Kidney capillary endothelial cell (primary cell): Measurements from ENCODE around the gene RAP1A.

Experiments used
- DNase-seq: peaks from one replicate; pipeline ENCODE4 v3.0.0-alpha.2; 2018; ENCODE audit warnings: low spot score

Gene RAP1A

DNA sequence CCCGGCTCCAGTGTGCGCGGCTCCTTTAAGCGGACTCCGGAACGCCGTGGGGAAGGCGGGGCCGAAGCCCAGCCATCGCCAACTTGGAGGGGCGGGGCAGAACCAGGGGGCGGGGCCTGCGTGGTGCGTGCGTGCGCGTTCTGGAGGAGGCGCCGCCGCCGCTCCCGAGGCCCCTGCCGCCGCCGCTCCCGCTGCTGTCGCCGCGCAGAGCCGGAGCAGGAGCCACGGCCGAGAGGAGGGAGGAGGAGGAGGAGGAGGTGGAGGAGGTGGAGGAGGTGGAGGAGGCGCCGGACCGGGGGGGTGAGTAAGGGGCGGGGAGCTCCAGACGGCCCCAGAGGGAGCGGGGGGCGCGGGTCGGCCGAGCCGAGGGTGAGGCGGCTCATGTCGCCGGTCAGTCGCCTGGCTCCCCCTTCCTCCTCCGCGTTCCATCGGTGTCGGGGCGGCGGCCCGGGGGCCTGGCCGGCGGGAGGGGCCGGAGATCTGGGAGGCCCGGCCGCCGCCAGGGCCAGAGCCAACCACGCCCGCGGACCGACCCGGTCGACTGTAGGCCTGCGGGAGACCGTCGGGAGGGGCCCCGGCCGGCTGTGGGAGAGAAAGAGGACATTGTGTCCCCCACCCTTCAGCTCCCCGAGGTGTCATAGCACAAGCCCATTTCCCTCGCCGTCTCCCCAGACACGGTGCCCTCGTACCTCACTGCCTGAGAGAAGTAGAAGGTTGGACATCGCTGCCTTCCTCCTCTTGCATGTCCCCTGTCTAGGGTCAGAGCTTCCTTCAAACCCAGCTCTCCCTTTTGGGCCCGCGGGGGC, at the start of gene RAP1A:
TSS of gene RAP1A (plus strand) at position 155 of the 806 bp plus-strand sequence. CDS start 71,572 bp downstream, outside the sequence.
- peak; percentile 91 for DNase-seq

DNA sequence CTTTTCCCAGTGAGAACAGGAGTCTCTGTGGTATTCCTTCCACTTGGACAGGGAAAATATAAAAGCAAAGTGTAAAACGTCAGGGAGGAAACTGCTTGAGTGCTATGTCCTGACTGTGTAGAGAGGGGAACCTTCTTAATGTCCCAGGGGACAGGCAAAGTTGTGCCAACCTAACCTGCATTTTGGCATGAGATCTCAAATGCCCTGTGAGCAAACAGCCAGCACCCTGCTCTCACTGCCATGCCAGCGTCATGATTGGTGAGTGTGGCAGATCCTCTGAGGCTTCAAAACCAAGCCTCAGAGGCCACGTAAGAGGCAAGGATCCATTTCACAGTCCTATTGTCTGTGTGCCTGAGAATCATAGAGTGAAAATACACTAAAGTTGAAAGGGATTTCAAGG, 49.7 kb upstream of the RAP1A start:
- no peak for DNase-seq

DNA sequence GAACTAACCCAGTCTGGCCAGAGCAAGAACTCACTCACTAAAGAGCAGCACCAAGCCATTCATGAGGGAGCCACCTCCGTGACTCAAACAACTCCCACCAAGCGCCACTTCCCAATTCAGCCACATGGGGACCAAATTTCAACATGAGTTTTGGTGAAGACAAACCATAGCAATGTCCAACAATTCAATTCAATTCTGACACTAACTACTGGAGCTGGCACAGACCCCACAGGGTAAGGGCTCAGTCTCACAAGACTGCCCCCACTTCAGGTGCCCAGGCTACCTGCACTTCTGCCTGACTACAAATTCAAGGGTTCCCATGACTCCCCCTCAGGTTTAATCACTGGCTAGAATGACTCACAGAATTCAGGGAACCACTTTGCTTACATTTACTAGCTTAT, 48.8 kb upstream of the RAP1A start:
- no peak for DNase-seq

DNA sequence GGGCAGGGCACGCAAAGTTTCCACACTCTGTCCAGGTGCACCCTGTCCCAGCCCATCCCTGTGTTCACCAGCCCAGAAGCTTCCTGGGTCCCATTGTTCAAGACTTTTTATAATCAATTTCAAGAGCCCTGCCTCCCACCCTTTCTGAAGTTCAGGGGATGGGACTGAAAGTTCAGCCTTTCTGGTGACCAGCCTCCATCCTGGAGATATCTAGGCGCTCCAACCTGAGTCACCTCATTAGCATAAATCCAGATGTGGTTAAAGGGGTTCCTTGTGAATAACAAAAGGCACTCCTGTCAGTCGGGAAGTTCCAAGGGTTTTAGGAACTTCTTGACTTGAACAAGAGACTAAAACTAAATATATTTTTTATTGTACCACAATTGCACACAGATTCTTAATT, 48.4 kb upstream of the RAP1A start:
- DNase-seq = no peak

DNA sequence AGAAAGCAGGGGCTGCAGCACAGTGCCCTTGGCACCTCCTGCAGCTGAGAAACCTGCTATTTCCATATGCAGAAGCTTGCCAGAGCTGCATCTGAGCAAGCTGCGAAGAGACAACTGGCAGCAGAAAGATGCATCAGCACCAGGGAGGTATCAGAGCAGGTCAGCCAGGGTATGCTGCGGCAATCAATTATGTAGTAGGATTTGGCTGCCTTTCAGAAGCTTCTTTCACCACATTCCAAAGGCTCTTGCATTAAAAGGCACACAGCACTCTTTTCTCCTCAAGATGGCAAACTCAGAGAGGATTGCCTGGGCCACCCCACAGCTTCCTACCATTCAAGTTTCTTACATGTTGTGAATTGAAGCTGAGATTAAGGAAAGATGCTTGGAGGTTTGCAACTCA, 47.6 kb upstream of the RAP1A start:
- no peak for DNase-seq

DNA sequence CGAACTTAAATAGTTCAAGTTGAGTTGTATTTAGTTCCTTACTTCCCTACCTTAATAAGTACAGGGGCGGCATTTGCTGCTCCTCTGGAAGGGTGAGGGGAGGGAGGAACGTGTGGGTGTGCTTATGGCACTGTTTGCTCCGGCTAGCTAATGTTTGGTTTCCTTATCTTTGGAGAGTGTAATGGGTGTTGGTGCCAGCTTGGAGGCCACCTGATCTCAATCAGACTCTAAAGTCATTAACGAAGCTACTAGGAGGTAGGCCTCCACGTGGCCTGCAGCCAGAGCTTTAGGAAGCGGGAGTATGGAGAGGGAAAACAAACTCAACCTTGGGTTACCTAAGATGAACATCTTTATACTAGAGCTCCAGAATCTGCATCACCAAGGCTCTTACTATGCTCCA, 43.0 kb upstream of the RAP1A start:
- no peak for DNase-seq

DNA sequence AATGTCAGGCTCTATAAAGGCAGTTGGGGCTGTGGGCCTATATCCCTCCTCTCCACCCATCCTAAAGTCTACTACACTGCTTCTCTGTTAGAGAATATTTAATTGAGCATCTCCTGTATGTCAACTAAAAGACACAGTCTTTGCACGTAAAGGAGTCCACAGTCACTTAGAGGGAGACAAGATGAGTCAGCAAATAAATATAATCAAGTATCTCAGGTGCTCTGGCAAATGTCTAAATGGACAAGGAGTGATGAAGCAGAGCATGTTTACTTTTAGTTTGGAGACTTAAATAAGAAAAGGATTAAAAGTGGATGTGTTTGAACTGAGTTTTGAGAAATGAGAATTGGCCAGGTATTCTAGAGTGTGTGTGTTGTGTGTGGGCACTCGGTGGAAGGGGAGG, 41.8 kb upstream of the RAP1A start:
- DNase-seq = no peak

DNA sequence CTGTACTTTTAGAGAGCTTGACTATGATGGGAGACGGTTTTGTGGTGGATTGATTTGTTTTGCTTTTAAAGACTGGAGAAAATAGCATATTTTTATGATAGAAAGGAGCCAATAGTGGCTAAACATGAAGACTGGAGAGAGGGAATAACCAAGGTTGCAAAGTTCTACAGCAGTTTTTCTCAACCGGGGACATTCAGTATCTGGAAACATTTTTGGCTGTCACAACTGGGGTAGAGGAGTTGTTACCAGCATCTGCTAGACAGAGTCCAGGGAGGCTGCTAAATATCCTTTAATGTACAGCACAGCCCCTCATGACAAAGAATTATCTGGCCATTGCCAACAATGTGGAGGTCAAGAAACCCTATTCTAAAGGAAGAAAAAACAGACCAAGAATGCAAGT, 38.4 kb upstream of the RAP1A start:
- no peak for DNase-seq

DNA sequence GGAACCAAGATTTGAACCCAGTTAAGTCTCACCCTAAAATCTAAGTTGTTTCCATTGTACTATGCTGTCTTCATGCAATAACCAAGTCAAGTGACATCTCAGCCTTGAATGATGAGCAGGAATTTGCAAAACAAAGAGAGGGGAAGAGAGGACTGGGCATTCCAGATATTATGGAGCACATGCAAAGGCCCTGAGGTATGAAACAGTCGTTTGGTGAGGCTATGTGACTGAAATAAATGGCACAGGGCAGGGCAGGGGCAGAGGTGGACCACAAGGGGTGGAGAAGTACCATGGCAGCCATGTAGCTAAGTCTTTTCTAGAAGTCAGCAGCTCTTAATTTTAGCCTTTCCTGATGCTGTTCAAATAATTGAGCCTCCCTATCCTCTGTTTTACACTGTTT, 37.6 kb upstream of the RAP1A start:
- DNase-seq = no peak

DNA sequence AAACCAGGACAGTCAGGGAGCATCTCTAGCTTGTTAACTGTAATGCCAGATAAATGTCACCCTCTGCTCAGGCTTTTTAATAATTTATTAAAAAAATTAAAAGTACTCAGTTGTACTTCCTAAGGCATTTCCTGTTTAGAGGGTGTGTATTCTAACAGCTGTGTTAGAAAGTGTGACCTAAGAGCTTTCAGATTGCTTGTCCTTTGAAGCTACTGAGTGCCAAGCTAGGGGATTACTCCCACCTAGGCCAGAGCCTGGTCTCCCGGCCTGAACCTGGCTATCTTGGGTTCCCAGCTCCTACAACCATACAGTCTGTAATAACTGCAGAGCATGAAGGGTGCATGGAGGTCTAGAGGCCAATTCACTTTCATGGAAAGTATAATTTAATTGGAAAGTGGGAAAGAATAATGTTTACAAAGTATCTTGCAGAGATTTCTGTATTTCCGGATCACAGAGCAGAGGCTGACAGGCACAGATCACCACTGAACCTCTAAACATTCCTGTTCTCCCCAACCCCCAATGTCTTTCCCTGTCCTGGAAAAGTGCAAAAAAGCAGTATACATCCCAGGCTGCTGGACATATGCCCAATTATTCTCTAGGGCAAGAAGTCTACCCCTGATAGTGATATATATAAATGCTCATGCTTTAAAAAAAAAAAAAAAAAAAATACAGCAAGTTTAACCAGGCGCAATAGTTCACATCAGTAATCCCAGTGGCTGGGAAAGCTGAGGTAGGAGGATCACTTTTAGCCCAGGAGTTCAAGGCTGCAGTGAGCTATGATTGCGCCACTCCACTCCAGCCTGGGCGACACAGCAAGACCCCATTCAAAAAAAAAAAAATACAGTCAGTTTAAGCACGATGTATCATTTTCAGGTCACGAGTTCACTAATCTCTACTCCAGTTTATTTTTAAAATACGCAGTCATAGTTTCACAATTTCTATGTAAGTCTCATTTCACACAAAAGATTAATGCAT, 36.7 kb upstream of the RAP1A start:
- peak; percentile 24 for DNase-seq

DNA sequence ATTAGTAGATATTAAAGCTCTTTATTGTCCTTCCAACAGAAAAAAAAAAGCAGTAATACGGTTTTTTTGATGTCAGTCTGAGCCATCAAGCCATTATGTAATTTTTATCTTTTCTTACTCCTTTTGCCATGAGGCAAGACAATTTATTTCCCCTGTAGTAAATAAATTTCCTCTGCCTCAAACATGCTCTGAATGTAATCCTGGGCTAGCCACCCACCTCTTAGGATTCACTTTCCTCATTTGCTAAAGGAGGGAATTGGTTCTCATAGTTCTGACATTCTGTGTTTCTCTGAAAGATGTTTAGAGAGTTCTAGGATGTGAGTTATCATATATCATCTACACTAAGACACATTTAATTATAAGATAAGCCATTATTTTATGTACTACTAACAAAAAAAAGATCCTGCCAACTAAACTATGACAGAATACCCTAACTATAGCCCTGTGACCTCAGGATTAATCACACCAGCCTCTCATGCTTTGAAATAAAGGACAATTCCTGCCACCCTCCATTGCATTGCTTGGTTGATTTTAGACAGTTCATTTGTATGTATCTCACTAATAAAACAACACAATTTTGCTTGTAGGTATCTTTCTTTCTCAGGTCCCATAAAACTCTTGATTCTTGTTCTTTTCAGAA, 34.0 kb upstream of the RAP1A start:
- DNase-seq = peak; percentile 64

DNA sequence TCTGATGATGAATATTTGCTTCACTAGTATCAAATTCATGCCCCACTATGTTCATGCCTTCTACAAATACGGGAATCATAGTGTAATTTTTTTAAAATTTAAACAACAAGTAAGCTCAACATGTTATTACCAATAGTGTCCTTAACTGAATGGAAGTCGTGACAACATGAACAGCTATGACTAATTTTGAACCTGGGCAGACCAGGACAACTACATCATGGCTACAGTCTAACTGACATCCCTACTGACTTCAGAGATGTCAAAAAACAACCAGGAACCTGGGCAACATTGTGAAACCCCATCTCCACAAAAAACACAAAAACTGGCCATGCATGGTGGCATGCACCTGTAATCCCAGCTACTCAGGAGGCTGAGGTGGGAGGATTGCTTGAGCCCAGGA, 33.5 kb upstream of the RAP1A start:
- DNase-seq = no peak

DNA sequence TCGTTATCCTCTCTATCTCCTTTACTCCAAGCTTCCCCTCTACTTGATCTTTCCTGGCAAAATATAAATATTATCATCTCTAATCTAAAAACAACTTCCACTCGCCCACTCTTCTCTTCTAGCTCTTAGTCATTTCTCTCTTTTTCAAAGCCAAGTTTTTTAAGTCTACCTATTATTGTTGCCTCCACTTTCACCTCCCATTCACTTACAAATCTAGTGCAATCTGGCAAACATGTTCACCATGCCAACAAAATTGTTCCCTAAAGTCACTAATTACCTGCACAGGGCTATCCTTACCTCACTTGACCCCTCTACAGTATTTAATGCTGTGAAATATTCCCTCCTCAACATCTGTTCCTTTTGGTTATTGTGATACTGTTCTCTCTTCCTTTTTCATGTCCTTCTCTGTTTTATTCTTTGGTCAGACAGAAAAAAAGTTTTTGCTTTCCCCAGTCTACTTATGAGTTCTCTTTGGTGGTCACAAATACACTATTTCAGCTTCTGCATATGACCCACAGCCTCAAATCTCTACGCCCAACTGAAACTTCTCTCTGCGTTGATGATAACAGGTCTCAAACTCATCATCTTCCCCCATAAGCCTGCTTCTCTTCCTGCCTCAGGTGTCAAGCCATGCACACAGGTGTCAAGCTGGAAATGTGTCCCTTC, 31.9 kb upstream of the RAP1A start:
- DNase-seq = no peak

DNA sequence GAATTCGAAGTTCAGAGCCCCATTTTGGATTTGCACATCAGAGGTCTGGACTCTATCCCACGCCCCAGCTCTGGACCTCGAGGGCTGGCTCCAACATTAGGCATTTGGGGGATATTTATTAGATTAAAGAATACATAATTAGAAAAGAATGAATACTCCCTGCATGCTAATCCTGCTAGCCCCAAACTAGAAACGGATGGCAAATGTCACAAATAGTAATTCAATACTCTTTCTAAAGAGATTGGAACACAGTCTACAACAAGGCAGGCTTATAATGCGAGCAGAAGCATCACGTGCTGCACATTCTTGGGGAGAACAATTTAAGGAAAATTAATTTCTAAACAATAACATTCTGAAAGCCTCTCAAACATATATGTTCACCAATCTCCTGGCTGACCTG, 27.7 kb upstream of the RAP1A start:
- DNase-seq = no peak

DNA sequence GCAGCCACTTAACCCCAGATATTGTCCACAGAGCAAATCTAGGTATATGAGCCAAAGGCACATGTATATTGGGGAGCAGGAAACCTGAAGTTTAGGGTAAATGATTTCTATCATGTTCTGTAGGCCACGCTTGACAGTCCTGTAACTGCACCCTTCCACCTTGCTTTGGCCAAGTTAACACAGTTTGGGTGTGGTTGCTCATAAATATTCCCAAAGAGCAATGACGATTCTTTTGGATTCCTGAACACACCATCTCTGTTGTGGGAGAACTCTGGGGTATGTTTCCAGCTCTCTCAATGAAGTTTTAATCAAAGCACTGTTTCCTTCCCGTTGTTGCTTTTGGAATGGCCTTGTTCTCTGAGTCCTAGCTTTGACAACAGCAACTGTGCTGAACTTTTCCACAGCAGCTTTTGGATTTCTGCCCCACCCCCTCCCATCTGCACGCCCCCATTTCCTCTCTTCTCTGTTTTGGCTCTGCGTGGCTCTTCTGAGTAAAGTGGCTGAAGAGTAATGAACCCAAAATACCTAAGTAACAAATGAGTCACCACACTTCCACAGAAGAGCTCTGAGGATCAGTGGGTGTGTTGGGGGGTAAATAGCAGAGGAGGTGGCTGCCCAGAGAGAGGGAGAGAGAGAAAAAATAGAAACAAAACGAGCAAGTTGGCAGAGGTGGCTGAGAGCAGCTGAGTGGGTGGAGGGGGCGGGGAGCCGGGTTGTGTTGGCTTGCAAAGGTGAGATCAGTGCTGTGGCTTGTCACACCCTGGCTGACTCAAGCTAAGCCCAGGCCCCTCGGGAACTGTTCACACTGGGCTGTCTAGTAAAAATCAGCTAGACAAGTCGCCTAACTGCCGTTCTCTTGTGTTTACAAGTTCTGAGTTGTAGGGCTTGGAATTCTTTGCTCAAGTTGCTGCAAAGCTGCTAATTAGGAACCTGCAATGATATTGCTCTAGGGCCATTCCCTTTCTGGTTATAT, 26.9 kb upstream of the RAP1A start:
- peak; percentile 77 for DNase-seq

DNA sequence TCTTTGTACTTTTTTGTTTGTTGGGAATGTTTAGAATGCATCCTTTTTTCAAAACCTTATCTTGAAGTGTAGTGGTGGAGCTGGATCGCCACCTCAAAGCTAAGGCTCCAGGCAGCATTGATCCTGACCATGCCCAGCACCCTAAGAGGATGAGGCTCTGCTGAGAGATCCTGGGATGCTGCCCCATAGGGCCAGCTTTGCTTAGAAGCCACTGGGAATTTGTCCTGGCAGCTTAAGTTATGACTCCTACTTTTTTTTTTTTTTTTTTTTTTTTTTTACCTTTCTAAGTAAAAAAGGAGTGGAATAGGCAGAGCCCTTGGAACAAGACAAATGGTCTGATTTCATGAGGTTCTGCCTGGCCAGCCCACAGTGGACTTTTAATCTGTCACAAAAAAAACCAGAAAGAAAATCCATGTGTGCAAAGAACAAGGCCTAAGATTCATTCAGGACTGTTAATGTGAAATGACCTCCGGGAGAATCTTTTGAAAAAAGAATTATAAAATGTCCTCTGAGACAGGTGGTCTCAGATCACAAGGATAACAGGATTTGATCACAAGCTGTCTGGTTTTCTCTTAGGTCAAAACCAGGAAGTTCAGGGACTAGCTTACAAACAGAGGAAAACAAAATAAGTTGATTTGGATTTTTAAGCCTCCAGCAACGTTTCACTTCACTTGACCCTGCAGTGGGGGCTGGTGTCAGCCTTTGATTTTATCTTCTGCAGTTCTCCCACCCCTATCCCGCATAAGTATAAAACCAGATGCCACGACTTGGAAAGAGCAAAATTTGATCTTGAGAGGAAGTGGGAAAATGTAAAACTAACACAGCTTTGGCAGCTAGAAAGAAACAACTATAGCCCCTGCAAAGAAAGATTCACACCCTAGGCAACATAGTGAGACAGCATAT, 25.9 kb upstream of the RAP1A start:
- DNase-seq = no peak

DNA sequence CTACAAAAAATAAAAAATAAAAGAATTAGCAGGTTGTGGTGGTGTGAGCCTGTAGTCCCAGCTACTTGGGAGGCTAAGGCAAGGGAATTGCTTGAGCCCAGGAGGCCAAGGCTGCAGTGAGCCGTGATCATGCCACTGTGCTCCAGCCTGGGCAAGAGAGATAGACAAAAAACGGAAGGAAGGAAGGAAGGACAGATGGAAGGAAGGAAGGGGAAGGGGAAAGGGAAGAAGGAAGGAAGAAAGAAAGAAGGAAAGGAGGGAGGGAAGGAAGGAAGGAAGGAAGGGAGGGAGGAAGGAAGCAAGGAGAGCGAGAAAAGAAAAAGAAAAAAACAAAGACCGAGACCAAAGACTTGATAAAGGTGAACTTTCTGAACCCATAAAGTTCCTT, 25.3 kb upstream of the RAP1A start:
- DNase-seq = no peak

DNA sequence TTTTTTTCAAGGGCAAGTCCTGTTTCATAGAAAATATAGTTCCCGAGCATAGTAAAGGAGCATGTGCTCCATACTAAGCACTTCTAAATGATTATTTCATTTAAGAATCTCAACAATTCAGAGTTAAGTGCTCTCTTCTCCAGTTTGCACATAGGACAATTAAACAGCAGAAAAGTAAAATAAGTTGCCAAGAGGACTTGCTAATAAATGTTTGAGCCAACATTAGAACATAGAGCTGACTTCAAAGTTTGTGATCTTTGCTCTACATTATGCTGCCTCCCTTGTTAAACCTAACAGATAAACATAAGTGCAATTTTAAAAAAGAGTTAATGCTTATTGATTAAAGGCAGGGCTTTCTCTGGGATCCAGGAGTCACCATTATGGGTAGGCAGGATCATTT, 23.8 kb upstream of the RAP1A start:
- no peak for DNase-seq

DNA sequence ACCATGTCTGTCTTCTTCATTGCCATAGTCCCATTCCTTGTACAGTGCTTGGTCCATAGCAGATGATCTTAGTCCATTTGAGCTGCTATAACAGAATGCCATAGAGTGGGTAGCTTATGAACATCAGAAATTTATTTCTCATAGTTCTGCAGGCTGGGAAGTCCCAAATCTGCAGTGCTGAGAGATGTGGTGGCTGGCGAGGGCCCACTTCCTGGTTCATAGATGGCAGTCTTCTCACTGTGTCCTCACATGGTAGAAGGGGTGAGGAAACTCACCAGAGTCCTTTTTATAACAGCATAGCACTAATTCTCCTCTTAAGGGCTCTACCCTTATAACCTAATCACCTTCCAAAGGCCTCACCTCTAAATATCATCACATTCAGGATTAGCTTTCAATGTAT, 23.1 kb upstream of the RAP1A start:
- no peak for DNase-seq

DNA sequence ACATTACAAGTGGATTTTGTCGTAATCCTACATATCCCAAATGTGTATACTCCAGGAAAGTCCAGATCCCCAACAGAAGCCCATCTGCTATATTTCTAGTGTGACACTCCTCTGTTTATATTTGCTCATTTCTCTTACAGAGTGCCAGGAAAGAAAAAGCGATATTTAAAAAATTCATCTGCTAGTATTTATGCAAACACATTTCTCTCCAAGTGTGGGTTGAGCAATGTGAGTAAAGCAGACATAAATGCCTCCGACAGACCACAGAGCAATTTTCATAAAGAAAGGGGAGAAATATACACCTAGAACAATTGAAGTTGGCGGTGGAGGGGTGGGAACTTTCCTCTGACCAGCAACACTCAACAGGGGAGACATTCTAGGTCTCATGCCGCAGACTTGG, 22.2 kb upstream of the RAP1A start:
- no peak for DNase-seq
